GM12878 (cell line): ENCODE measurements around the gene SIGLEC11. TPM values are rescaled to one million over a fixed set of nuclear protein-coding genes. Genes with fewer than 3 reads are reported as not detected.

Experiments
- ATAC-seq: fragments of 200-7000 bp; cut with Tn5 transposase; 3 replicates; pipeline ENCODE4 v1.9.1; 2020; ENCODE audit warnings: mild to moderate bottlenecking, moderate library complexity
- BruUV-seq: library from RNA; stranded (reverse); fragments of 400-500 nt; replicated peaks from 2 replicates; lab custom pipeline; 2021; lab: Mats Ljungman, UMichigan
- CTCF ChIA-PET: fragments of 300-600 bp; sonication (Branson Sonifier 250); formaldehyde crosslinking; extraction: SDS; loops from one replicate; lab custom pipeline; 2021; ENCODE audit warnings: inconsistent platforms; lab: Yijun Ruan, JAX
- POLR2A ChIA-PET: fragments of 350-600 bp; formaldehyde crosslinking; extraction: SDS; loops from one replicate; lab custom pipeline; 2021; ENCODE audit warnings: inconsistent platforms; lab: Charles Lee
- RAD21 ChIA-PET: fragments of 300-600 bp; sonication (Branson Sonifier 250); formaldehyde crosslinking; loops from one replicate; lab custom pipeline; 2023; ENCODE audit warnings: antibody characterized with exemption; ENCODE audit not compliant: unreplicated experiment; lab: Charles Lee
- SMC1A ChIA-PET: fragments of 300-600 bp; sonication (Branson Sonifier 250); formaldehyde crosslinking; loops from one replicate; lab custom pipeline; 2023; ENCODE audit not compliant: unreplicated experiment, uncharacterized antibody; lab: Charles Lee
- DNase-seq: peaks from one replicate; pipeline ENCODE4 v3.0.0-alpha.2; 2011; ENCODE audit warnings: low read depth, low spot score
- FAIRE-seq: peaks from 3 replicates; lab custom pipeline; 2011; peaks lifted over from hg19 to GRCh38; lab: Jason Lieb, UNC
- H2AFZ ChIP-seq: 2 replicates; pipeline ENCODE4 v1.6.0; 2011; ENCODE audit warnings: low read depth, low read length, control low read depth; ENCODE audit not compliant: control insufficient read depth
- H3K27ac ChIP-seq: 2 replicates; pipeline ENCODE4 v1.5.1; 2011; ENCODE audit warnings: control low read depth; ENCODE audit not compliant: control insufficient read depth, insufficient read depth
- H3K27me3 ChIP-seq, 2 experiments: replicated peaks in 1 of 2; 2 replicates each; pipeline versions ENCODE4 v1.6.0 to v1.6.1; 2011; ENCODE audit warnings: low read length in 1 of 2; ENCODE audit not compliant: control insufficient read depth in 2 of 2, insufficient read depth in 2 of 2
- H3K36me3 ChIP-seq, 2 experiments: 2 replicates each; pipeline ENCODE4 v1.5.1; 2011; ENCODE audit warnings: low read length in 1 of 2; ENCODE audit not compliant: control insufficient read depth in 2 of 2, insufficient read depth in 2 of 2
- H3K4me1 ChIP-seq: 2 replicates; pipeline ENCODE4 v1.6.1; 2011; ENCODE audit warnings: mild to moderate bottlenecking, low read length, moderate library complexity, mixed read lengths; ENCODE audit not compliant: control insufficient read depth, insufficient read depth
- H3K4me2 ChIP-seq: 2 replicates; pipeline ENCODE4 v1.6.0; 2011; ENCODE audit warnings: control low read depth; ENCODE audit not compliant: control insufficient read depth, insufficient read depth
- H3K4me3 ChIP-seq: fragments of 200-600 bp; sonication (generic); 2 replicates; pipeline ENCODE4 v1.5.1; 2016
- H3K79me2 ChIP-seq: 2 replicates; pipeline ENCODE4 v1.6.0; 2011; ENCODE audit warnings: low read length; ENCODE audit not compliant: control insufficient read depth, insufficient read depth
- H3K9ac ChIP-seq: 2 replicates; pipeline ENCODE4 v1.8.0; 2011; ENCODE audit warnings: low read length, control low read depth, mixed read lengths; ENCODE audit not compliant: control insufficient read depth, insufficient read depth
- H3K9me3 ChIP-seq: replicated peaks from 3 replicates; pipeline ENCODE4 v1.5.1; 2011; ENCODE audit warnings: mild to moderate bottlenecking, low read length; ENCODE audit not compliant: control insufficient read depth, insufficient read depth
- H4K20me1 ChIP-seq: 2 replicates; pipeline ENCODE4 v1.6.0; 2011; ENCODE audit not compliant: control insufficient read depth, insufficient read depth
- ASH2L ChIP-seq: fragments of 300-600, 200-600 bp; sonication (generic); IDR thresholded peaks from 2 replicates; pipeline ENCODE4 v1.6.1; 2017; ENCODE audit warnings: low read depth, mild to moderate bottlenecking, borderline replicate concordance
- BMI1 ChIP-seq: fragments of 450-650 bp; IDR thresholded peaks from 2 replicates; pipeline ENCODE4 v1.6.1; 2016; ENCODE audit warnings: mild to moderate bottlenecking, moderate library complexity, borderline replicate concordance
- ESRRA ChIP-seq: IDR thresholded peaks from 2 replicates; pipeline ENCODE4 v1.6.1; 2012; ENCODE audit warnings: mild to moderate bottlenecking, low read length, improper control_type of control experiment
- FOS ChIP-seq: IDR thresholded peaks from 3 replicates; pipeline ENCODE4 v1.6.1; 2011; ENCODE audit warnings: borderline replicate concordance; ENCODE audit not compliant: insufficient read length; ENCODE audit errors: extremely low read depth
- NFIC ChIP-seq: IDR thresholded peaks from 2 replicates; pipeline ENCODE4 v1.6.1; 2012; ENCODE audit warnings: low read depth, mild to moderate bottlenecking, inconsistent platforms, low read length, moderate library complexity
- NRF1 ChIP-seq: conservative IDR thresholded peaks from 2 replicates; pipeline ENCODE4 v1.6.1; 2011; ENCODE audit warnings: mild to moderate bottlenecking, low read depth, low read length, improper control_type of control experiment
- SRF ChIP-seq, 2 experiments: IDR thresholded peaks; 2 replicates each; pipeline ENCODE4 v1.6.1; 2011; ENCODE audit warnings: low read depth in 2 of 2, low read length in 2 of 2, mild to moderate bottlenecking in 1 of 2, moderate library complexity in 1 of 2
- ZNF384 ChIP-seq: IDR thresholded peaks from 2 replicates; pipeline ENCODE4 v1.6.1; 2012; ENCODE audit warnings: low read depth, mild to moderate bottlenecking, low read length, improper control_type of control experiment, borderline replicate concordance
- WGBS: methylation state at CpG from one replicate; pipeline ENCODE4 v1.1.6; 2016; ENCODE audit warnings: low lambda C conversion rate; ENCODE audit not compliant: insufficient replicate concordance, insufficient coverage; ENCODE audit errors: missing lambda C conversion rate; 5-methylcytosine and 5-hydroxymethylcytosine counted together
- in situ Hi-C: fragments of 300-500 bp; cut with MboI; formaldehyde crosslinking; loops from 9 replicates; pipeline ENCODE4 v1.14.3; 2018; ENCODE audit warnings: mixed read lengths
- intact Hi-C: fragments of 100-400 bp; cut with micrococcal nuclease; formaldehyde crosslinking; loops from one replicate; pipeline ENCODE4 v1.14.2; 2022; ENCODE audit not compliant: unreplicated experiment
- polyA plus RNA-seq, 11 experiments: library from polyadenylated mRNA; depleted of rRNA in 4 of 11; unstranded in 6 of 11; stranded (reverse) in 5 of 11; fragments of >200 nt; fragmentation: Nextera tagmentation in 4 of 11; fragmentation: Illumina TruSeq in 1 of 11; extraction: Ambion mirVana in 4 of 11; extraction: Trizol in 1 of 11; gene quantifications; 1 replicate in 1 of 11; 2 replicates in 10 of 11; pipeline versions ENCODE4 v1.2.1 to v1.2.3, GENCODE V29; 2011 to 2016; ENCODE audit warnings: inconsistent platforms in 2 of 11, missing spikeins in 2 of 11, low read depth in 1 of 11
- total RNA-seq, 4 experiments: library from RNA; depleted of rRNA in 3 of 4; stranded (reverse); fragments of >200 nt in 3 of 4; fragmentation: Illumina TruSeq in 1 of 4; extraction: Trizol in 1 of 4; gene quantifications; 2 replicates each; pipeline versions ENCODE4 v1.2.1 to v1.2.3, GENCODE V29; 2013 to 2021
- TF ChIP-seq, protein P1 (sequence below): fragments of 450-650 bp; IDR thresholded peaks from 2 replicates; pipeline ENCODE4 v1.6.1; 2016; ENCODE audit warnings: mild to moderate bottlenecking, moderate library complexity, borderline replicate concordance
- TF ChIP-seq, protein P2 (sequence below): fragments of 450-650 bp; IDR thresholded peaks from 2 replicates; pipeline ENCODE4 v1.6.1; 2017; ENCODE audit warnings: mild to moderate bottlenecking, low read depth, inconsistent platforms; ENCODE audit not compliant: poor library complexity, severe bottlenecking

SIGLEC11 gene
- total and polyA plus RNA-seq, 10 of the 15 experiments (the other 5 are each of a cell fraction or from before 2014, with no cell fraction given): not detected

DNA sequence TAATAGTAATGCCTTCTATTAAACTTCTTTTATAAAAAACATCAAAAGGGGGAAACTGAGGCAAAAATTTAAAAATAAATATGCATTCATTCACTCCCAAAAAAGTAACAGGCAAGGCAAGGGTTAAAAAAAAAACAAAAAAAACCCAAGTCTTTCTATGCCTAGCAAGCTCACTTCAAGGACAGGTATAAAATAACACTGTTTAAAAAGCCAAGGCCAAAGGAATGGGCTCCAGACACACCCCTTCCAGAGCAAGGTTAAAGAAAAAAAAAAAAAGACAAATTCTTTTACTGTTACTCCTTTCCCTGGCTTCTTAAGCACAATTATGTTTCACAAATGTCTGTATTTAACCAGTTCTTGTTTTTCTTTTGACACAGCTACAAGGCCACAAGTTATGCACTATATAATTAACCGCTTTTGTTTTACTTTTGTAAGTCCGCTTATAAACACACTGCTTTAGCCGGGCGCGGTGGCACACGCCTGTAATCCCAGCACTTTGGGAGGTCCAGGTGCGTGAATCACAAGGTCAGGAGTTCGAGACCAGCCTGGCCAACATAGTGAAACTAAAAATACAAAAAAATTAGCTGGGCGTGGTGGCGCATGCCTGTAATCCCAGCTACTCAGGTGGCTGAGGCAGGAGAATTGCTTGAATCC, 3.6 kb downstream of the SIGLEC11 start:
- no peaks in the 10 kb centered on the region for H3K9me3 ChIP-seq
- no peaks in the 10 kb centered on the region for H3K79me2 ChIP-seq
- no peaks in the 10 kb centered on the region for H3K27me3 ChIP-seq
- no peak overlapping the region for H3K4me2 ChIP-seq
- POLR2A ChIA-PET: interaction anchor here (0.7 kb wide), 1 partner anchor 22 kb away, joined by 3 read pairs; no protein-coding TSS in a partner anchor
- SMC1A ChIA-PET: interaction anchor here (1.4 to 1.5 kb wide), 2 partner anchors 19 to 28 kb away, joined by 3 to 5 read pairs; no protein-coding TSS in a partner anchor
- TF ChIP-seq BMI1 (no peak), SRF (IDR thresholded peaks at IDR 0.05; ENCODE audit: low read depth in 2 of 2, low read length in 2 of 2) (no peak), NFIC (no peak), FOS (no peak), ASH2L (no peak), NRF1 (no peak), ESRRA (no peak), ZNF384 (no peak)
- TF ChIP-seq, protein P1, sequence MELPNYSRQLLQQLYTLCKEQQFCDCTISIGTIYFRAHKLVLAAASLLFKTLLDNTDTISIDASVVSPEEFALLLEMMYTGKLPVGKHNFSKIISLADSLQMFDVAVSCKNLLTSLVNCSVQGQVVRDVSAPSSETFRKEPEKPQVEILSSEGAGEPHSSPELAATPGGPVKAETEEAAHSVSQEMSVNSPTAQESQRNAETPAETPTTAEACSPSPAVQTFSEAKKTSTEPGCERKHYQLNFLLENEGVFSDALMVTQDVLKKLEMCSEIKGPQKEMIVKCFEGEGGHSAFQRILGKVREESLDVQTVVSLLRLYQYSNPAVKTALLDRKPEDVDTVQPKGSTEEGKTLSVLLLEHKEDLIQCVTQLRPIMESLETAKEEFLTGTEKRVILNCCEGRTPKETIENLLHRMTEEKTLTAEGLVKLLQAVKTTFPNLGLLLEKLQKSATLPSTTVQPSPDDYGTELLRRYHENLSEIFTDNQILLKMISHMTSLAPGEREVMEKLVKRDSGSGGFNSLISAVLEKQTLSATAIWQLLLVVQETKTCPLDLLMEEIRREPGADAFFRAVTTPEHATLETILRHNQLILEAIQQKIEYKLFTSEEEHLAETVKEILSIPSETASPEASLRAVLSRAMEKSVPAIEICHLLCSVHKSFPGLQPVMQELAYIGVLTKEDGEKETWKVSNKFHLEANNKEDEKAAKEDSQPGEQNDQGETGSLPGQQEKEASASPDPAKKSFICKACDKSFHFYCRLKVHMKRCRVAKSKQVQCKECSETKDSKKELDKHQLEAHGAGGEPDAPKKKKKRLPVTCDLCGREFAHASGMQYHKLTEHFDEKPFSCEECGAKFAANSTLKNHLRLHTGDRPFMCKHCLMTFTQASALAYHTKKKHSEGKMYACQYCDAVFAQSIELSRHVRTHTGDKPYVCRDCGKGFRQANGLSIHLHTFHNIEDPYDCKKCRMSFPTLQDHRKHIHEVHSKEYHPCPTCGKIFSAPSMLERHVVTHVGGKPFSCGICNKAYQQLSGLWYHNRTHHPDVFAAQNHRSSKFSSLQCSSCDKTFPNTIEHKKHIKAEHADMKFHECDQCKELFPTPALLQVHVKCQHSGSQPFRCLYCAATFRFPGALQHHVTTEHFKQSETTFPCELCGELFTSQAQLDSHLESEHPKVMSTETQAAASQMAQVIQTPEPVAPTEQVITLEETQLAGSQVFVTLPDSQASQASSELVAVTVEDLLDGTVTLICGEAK: no peak
- TF ChIP-seq, protein P2, sequence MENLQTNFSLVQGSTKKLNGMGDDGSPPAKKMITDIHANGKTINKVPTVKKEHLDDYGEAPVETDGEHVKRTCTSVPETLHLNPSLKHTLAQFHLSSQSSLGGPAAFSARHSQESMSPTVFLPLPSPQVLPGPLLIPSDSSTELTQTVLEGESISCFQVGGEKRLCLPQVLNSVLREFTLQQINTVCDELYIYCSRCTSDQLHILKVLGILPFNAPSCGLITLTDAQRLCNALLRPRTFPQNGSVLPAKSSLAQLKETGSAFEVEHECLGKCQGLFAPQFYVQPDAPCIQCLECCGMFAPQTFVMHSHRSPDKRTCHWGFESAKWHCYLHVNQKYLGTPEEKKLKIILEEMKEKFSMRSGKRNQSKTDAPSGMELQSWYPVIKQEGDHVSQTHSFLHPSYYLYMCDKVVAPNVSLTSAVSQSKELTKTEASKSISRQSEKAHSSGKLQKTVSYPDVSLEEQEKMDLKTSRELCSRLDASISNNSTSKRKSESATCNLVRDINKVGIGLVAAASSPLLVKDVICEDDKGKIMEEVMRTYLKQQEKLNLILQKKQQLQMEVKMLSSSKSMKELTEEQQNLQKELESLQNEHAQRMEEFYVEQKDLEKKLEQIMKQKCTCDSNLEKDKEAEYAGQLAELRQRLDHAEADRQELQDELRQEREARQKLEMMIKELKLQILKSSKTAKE: no peak
- RAD21 ChIA-PET: no interaction called here
- H4K20me1 ChIP-seq: no peaks in the 10 kb centered on the region
- H3K4me1 ChIP-seq: peaks cover 17% of the 10 kb centered on the region
- no peaks in the 10 kb centered on the region for H3K36me3 ChIP-seq
- intact Hi-C loops: no loop called here
- BruUV-seq: no TSS peak
- in situ Hi-C loops: no loop called here
- H2AFZ ChIP-seq: no peak overlapping the region
- ATAC-seq (no peak), DNase-seq (no peak), FAIRE-seq (no peak)
- 81% methylated on average over 10 of the region's 10 CpGs for WGBS
- no peak overlapping the region for H3K4me3 ChIP-seq
- H3K9ac ChIP-seq: no peak overlapping the region
- CTCF ChIA-PET: interaction anchor here (0.9 kb wide), 1 partner anchor 23 kb away, joined by 3 read pairs; no protein-coding TSS in a partner anchor
- H3K27ac ChIP-seq: no peak overlapping the region
